ENCODE data around the gene KIF21B. TPM values are rescaled to one million over a fixed set of nuclear protein-coding genes. Genes with fewer than 3 reads are reported as not detected.

Gene KIF21B
- total and polyA plus RNA-seq, 2 donors: 7.3 to 8.2 TPM

GRCh38 chr1:200974711-200975110, 48.8 kb downstream of the KIF21B start:
- Histone ChIP-seq H3K36me3 (ENCODE audit: control insufficient read depth in 2 of 2, insufficient read depth in 2 of 2, low read length in 1 of 2) (peaks cover 68 to 71% of the 10 kb centered on the region in 2 donors), H3K4me3 (ENCODE audit: low read length in 2 of 2) (no peak overlapping the region), H3K27me3 (ENCODE audit: control insufficient read depth in 2 of 2, insufficient read depth in 1 of 2, low read length in 1 of 2) (no peaks in the 10 kb centered on the region), H3K27ac (ENCODE audit: low read depth in 1 of 2, low read length in 1 of 2) (no peak overlapping the region), H3K4me1 (ENCODE audit: control insufficient read depth in 2 of 2, insufficient read depth in 2 of 2, low read length in 2 of 2) (no peaks in the 10 kb centered on the region), H3K9me3 (ENCODE audit: control insufficient read depth in 2 of 2, insufficient read depth in 1 of 2, low read length in 1 of 2) (no peaks in the 10 kb centered on the region)
- 94% methylated on average over 12 of the region's 12 CpGs for WGBS
- no peak for DNase-seq (ENCODE audit: low read depth in 6 of 9, low spot score in 9 of 9)

GRCh38 chr1:200973937-200974657, 49.4 kb downstream of the KIF21B start:
- no peak for DNase-seq (ENCODE audit: low read depth in 6 of 9, low spot score in 9 of 9)
- WGBS: 93% methylated on average over 19 of the region's 19 CpGs
- H3K36me3 ChIP-seq (ENCODE audit: control insufficient read depth in 2 of 2, insufficient read depth in 2 of 2, low read length in 1 of 2): peaks cover 62 to 65% of the 10 kb centered on the region in 2 donors

GRCh38 chr1:200972985-200973742, 50.4 kb downstream of the KIF21B start:
- 97% methylated on average over 17 of the region's 17 CpGs for WGBS
- H3K36me3 ChIP-seq (ENCODE audit: control insufficient read depth in 2 of 2, insufficient read depth in 2 of 2, low read length in 1 of 2): peaks cover 53 to 58% of the 10 kb centered on the region in 2 donors
- H3K4me3 ChIP-seq (ENCODE audit: low read length in 2 of 2): no peak overlapping the region
- H3K27me3 ChIP-seq (ENCODE audit: control insufficient read depth in 2 of 2, insufficient read depth in 1 of 2, low read length in 1 of 2): no peaks in the 10 kb centered on the region
- H3K4me1 ChIP-seq (ENCODE audit: control insufficient read depth in 2 of 2, insufficient read depth in 2 of 2, low read length in 2 of 2): no peaks in the 10 kb centered on the region
- H3K27ac ChIP-seq (ENCODE audit: low read depth in 1 of 2, low read length in 1 of 2): no peak overlapping the region
- no peak for DNase-seq (ENCODE audit: low read depth in 6 of 9, low spot score in 9 of 9)
- H3K9me3 ChIP-seq (ENCODE audit: control insufficient read depth in 2 of 2, insufficient read depth in 1 of 2, low read length in 1 of 2): no peaks in the 10 kb centered on the region

More at GRCh38 chr1:200973937-200974657, 49.4 kb downstream of the KIF21B start:
- Histone ChIP-seq H3K27me3 (ENCODE audit: control insufficient read depth in 2 of 2, insufficient read depth in 1 of 2, low read length in 1 of 2) (no peaks in the 10 kb centered on the region), H3K27ac (ENCODE audit: low read depth in 1 of 2, low read length in 1 of 2) (no peak overlapping the region), H3K9me3 (ENCODE audit: control insufficient read depth in 2 of 2, insufficient read depth in 1 of 2, low read length in 1 of 2) (no peaks in the 10 kb centered on the region), H3K4me3 (ENCODE audit: low read length in 2 of 2) (no peak overlapping the region), H3K4me1 (ENCODE audit: control insufficient read depth in 2 of 2, insufficient read depth in 2 of 2, low read length in 2 of 2) (no peaks in the 10 kb centered on the region)

- H3K36me3 ChIP-seq (ENCODE audit: control insufficient read depth in 2 of 2, insufficient read depth in 2 of 2, low read length in 1 of 2): peaks cover 48 to 54% of the 10 kb centered on the region in 2 donors
- peak; percentile 8 to 69 (median 24) for DNase-seq (ENCODE audit: low read depth in 6 of 9, low spot score in 9 of 9)
- H3K27me3 ChIP-seq (ENCODE audit: control insufficient read depth in 2 of 2, insufficient read depth in 1 of 2, low read length in 1 of 2): no peaks in the 10 kb centered on the region
- no peak overlapping the region for H3K27ac ChIP-seq (ENCODE audit: low read depth in 1 of 2, low read length in 1 of 2)
- no peak overlapping the region for H3K4me3 ChIP-seq (ENCODE audit: low read length in 2 of 2)
- no peaks in the 10 kb centered on the region for H3K9me3 ChIP-seq (ENCODE audit: control insufficient read depth in 2 of 2, insufficient read depth in 1 of 2, low read length in 1 of 2)
- WGBS: 73% methylated on average over 34 of the region's 34 CpGs
- no peaks in the 10 kb centered on the region for H3K4me1 ChIP-seq (ENCODE audit: control insufficient read depth in 2 of 2, insufficient read depth in 2 of 2, low read length in 2 of 2)
Observed at GRCh38 chr1:200971955-200972711, 51.4 kb downstream of the KIF21B start.

GRCh38 chr1:200971428-200971903, 52.0 kb downstream of the KIF21B start:
- no peak for DNase-seq (ENCODE audit: low read depth in 6 of 9, low spot score in 9 of 9)
- Histone ChIP-seq H3K4me3 (ENCODE audit: low read length in 2 of 2) (no peak overlapping the region), H3K27ac (ENCODE audit: low read depth in 1 of 2, low read length in 1 of 2) (no peak overlapping the region), H3K9me3 (ENCODE audit: control insufficient read depth in 2 of 2, insufficient read depth in 1 of 2, low read length in 1 of 2) (no peaks in the 10 kb centered on the region), H3K36me3 (ENCODE audit: control insufficient read depth in 2 of 2, insufficient read depth in 2 of 2, low read length in 1 of 2) (peaks cover 42 to 47% of the 10 kb centered on the region in 2 donors), H3K27me3 (ENCODE audit: control insufficient read depth in 2 of 2, insufficient read depth in 1 of 2, low read length in 1 of 2) (no peaks in the 10 kb centered on the region), H3K4me1 (ENCODE audit: control insufficient read depth in 2 of 2, insufficient read depth in 2 of 2, low read length in 2 of 2) (no peaks in the 10 kb centered on the region)
- WGBS: 94% methylated on average over 14 of the region's 14 CpGs

GRCh38 chr1:200970771-200971427, 52.6 kb downstream of the KIF21B start:
- H3K4me3 ChIP-seq (ENCODE audit: low read length in 2 of 2): no peak overlapping the region
- no peak for DNase-seq (ENCODE audit: low read depth in 6 of 9, low spot score in 9 of 9)
- H3K9me3 ChIP-seq (ENCODE audit: control insufficient read depth in 2 of 2, insufficient read depth in 1 of 2, low read length in 1 of 2): no peaks in the 10 kb centered on the region
- peaks cover 41 to 43% of the 10 kb centered on the region in 2 donors for H3K36me3 ChIP-seq (ENCODE audit: control insufficient read depth in 2 of 2, insufficient read depth in 2 of 2, low read length in 1 of 2)
- no peaks in the 10 kb centered on the region for H3K4me1 ChIP-seq (ENCODE audit: control insufficient read depth in 2 of 2, insufficient read depth in 2 of 2, low read length in 2 of 2)
- H3K27me3 ChIP-seq (ENCODE audit: control insufficient read depth in 2 of 2, insufficient read depth in 1 of 2, low read length in 1 of 2): no peaks in the 10 kb centered on the region
- no peak overlapping the region for H3K27ac ChIP-seq (ENCODE audit: low read depth in 1 of 2, low read length in 1 of 2)
- WGBS: 98% methylated on average over 14 of the region's 14 CpGs

- DNase-seq (ENCODE audit: low read depth in 6 of 9, low spot score in 9 of 9): peak in 1 of 9 donors; percentile 21
- H3K9me3 ChIP-seq (ENCODE audit: control insufficient read depth in 2 of 2, insufficient read depth in 1 of 2, low read length in 1 of 2): no peaks in the 10 kb centered on the region
- 90% methylated on average over 11 of the region's 11 CpGs for WGBS
- no peaks in the 10 kb centered on the region for H3K4me1 ChIP-seq (ENCODE audit: control insufficient read depth in 2 of 2, insufficient read depth in 2 of 2, low read length in 2 of 2)
- H3K36me3 ChIP-seq (ENCODE audit: control insufficient read depth in 2 of 2, insufficient read depth in 2 of 2, low read length in 1 of 2): peaks cover 31 to 33% of the 10 kb centered on the region in 2 donors
- H3K27me3 ChIP-seq (ENCODE audit: control insufficient read depth in 2 of 2, insufficient read depth in 1 of 2, low read length in 1 of 2): no peaks in the 10 kb centered on the region
- no peak overlapping the region for H3K4me3 ChIP-seq (ENCODE audit: low read length in 2 of 2)
- no peak overlapping the region for H3K27ac ChIP-seq (ENCODE audit: low read depth in 1 of 2, low read length in 1 of 2)
Observed at GRCh38 chr1:200969726-200970561, 53.6 kb downstream of the KIF21B start.
